Measurements from ENCODE around the gene PGK1. TPM values are rescaled to one million over a fixed set of nuclear protein-coding genes. Genes with fewer than 3 reads are reported as not detected.
"Not testable (repeated sequence)": the region's sequence is repeated elsewhere in the genome, so short reads cannot be mapped to it uniquely, and the experiment has no call there.

Gene PGK1
- total RNA-seq, 2 donors from 2014 or later: 256 to 258 TPM

- Mint-ChIP-seq H3K27ac (no peak overlapping the region), H3K4me3 (no peak overlapping the region), H3K27me3 (no peaks in the 10 kb centered on the region), H3K4me1 (peaks cover 8% of the 10 kb centered on the region), H3K36me3 (ENCODE audit: low read depth) (peaks cover 4% of the 10 kb centered on the region)
- DNase-seq: no peak
- H3K9me3 ChIP-seq (ENCODE audit: control insufficient read depth, low read length, poor library complexity, severe bottlenecking): no peaks in the 10 kb centered on the region
- peak; percentile 52 for ATAC-seq
Measured at GRCh38 chrX:78124307-78124706, 20.3 kb downstream of the PGK1 start.

DNA sequence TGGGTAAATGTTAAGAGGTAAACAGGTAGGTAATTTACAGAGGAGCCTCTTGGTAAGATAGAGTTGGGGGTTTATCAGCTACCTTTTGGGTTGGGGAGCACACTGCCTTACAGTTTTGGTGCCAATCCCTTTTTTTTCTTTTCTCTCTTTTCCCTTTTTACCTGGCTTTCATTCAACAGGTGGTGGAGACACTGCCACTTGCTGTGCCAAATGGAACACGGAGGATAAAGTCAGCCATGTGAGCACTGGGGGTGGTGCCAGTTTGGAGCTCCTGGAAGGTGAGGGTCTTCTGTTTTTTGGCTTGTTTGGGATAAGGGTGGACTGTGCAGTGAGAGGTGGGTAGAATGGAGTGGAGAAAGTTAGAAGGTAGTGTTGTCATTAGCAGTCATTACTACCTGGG, 21.1 kb downstream of the PGK1 start:
- peaks cover 8% of the 10 kb centered on the region for H3K4me1 Mint-ChIP-seq
- DNase-seq: no peak
- no peaks in the 10 kb centered on the region for H3K27me3 Mint-ChIP-seq
- H3K27ac Mint-ChIP-seq: peak overlapping the region; percentile 27
- peaks cover 4% of the 10 kb centered on the region for H3K36me3 Mint-ChIP-seq (ENCODE audit: low read depth)
- no peaks in the 10 kb centered on the region for H3K9me3 ChIP-seq (ENCODE audit: control insufficient read depth, low read length, poor library complexity, severe bottlenecking)
- no peak overlapping the region for H3K4me3 Mint-ChIP-seq
- no peak for ATAC-seq

DNA sequence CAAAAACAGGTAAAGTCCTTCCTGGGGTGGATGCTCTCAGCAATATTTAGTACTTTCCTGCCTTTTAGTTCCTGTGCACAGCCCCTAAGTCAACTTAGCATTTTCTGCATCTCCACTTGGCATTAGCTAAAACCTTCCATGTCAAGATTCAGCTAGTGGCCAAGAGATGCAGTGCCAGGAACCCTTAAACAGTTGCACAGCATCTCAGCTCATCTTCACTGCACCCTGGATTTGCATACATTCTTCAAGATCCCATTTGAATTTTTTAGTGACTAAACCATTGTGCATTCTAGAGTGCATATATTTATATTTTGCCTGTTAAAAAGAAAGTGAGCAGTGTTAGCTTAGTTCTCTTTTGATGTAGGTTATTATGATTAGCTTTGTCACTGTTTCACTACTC, 21.7 kb downstream of the PGK1 start:
- H3K27me3 Mint-ChIP-seq; H3K36me3 Mint-ChIP-seq (ENCODE audit: low read depth); H3K4me3 Mint-ChIP-seq; H3K4me1 Mint-ChIP-seq; H3K9me3 ChIP-seq (ENCODE audit: control insufficient read depth, low read length, poor library complexity, severe bottlenecking); ATAC-seq; DNase-seq: not testable (repeated sequence)
- H3K27ac Mint-ChIP-seq: peak overlapping the region; percentile 27

GRCh38 chrX:78129714-78130113, 25.7 kb downstream of the PGK1 start:
- Mint-ChIP-seq H3K4me3 (no peak overlapping the region), H3K36me3 (ENCODE audit: low read depth) (peaks cover 4% of the 10 kb centered on the region), H3K4me1 (peaks cover 6% of the 10 kb centered on the region), H3K27me3 (no peaks in the 10 kb centered on the region), H3K27ac (peak overlapping the region; percentile 69)
- ATAC-seq (no peak), DNase-seq (no peak)
- H3K9me3 ChIP-seq (ENCODE audit: control insufficient read depth, low read length, poor library complexity, severe bottlenecking): no peaks in the 10 kb centered on the region

DNA sequence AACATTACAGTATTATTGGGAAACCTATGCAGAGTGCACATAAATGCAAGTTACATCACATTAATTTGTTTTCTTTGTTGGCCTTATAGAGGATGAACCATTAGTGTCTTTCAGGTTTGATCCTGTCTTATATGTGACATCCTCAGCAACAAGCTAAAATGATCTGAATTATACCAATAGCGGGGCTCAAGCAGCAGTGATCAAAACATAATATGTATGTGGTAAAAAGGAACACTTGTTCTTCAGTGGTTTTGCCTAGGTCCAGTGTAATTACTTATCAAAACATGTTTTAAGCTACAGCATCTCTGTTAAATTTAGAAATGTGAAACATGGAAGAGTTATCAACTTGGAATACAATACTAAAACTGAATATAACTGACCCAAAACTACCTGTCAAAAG, 26.3 kb downstream of the PGK1 start:
- no peak for DNase-seq
- no peaks in the 10 kb centered on the region for H3K9me3 ChIP-seq (ENCODE audit: control insufficient read depth, low read length, poor library complexity, severe bottlenecking)
- H3K4me1 Mint-ChIP-seq: peaks cover 4% of the 10 kb centered on the region
- H3K36me3 Mint-ChIP-seq (ENCODE audit: low read depth): peaks cover 2% of the 10 kb centered on the region
- no peak overlapping the region for H3K4me3 Mint-ChIP-seq
- no peak overlapping the region for H3K27ac Mint-ChIP-seq
- ATAC-seq: no peak
- H3K27me3 Mint-ChIP-seq: no peaks in the 10 kb centered on the region

- Mint-ChIP-seq H3K27ac (no peak overlapping the region), H3K4me3 (no peak overlapping the region), H3K27me3 (no peaks in the 10 kb centered on the region), H3K36me3 (ENCODE audit: low read depth) (peaks cover 2% of the 10 kb centered on the region), H3K4me1 (peaks cover 4% of the 10 kb centered on the region)
- no peak for DNase-seq
- no peaks in the 10 kb centered on the region for H3K9me3 ChIP-seq (ENCODE audit: control insufficient read depth, low read length, poor library complexity, severe bottlenecking)
- no peak for ATAC-seq
Measured at GRCh38 chrX:78131117-78131516, 27.1 kb downstream of the PGK1 start.

DNA sequence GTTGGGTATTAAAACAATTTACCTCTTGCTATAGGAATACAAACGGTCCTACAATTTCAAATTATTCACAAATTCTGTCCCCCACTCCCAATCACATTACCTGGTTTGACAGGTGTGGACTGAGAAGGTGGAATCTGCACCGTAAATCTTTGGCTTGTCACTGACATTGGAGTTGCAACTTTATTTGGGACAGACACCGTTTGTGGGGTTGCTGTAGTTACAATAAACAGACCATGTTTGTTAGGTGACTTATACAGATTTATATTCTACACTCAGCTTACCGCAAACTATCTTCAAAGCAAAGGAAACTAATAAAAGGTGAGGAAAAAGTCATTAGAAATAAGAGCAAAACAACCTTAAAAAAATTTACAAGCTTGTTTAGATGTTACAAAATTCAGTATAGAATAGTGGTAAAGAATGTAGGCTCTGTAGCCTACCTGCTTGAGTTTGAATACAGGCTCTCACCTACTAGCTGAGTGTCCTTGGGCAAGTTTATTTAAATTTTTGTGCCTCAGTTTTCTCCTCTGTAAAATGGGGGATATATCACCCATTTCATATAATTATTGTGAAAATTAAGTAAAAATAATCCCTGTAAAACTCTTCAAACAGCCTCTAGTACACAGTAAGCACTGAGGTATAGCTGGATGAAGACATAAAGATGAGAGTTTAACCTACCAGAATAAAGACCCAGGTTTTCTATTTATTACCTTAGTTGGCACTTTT, 29.4 kb downstream of the PGK1 start:
- H3K36me3 Mint-ChIP-seq (ENCODE audit: low read depth): peaks cover 2% of the 10 kb centered on the region
- H3K27ac Mint-ChIP-seq: peak overlapping the region; percentile 57
- H3K27me3 Mint-ChIP-seq: no peaks in the 10 kb centered on the region
- peaks cover 4% of the 10 kb centered on the region for H3K4me1 Mint-ChIP-seq
- no peak for DNase-seq
- peak; percentile 52 for ATAC-seq
- H3K9me3 ChIP-seq (ENCODE audit: control insufficient read depth, low read length, poor library complexity, severe bottlenecking): no peaks in the 10 kb centered on the region
- no peak overlapping the region for H3K4me3 Mint-ChIP-seq

DNA sequence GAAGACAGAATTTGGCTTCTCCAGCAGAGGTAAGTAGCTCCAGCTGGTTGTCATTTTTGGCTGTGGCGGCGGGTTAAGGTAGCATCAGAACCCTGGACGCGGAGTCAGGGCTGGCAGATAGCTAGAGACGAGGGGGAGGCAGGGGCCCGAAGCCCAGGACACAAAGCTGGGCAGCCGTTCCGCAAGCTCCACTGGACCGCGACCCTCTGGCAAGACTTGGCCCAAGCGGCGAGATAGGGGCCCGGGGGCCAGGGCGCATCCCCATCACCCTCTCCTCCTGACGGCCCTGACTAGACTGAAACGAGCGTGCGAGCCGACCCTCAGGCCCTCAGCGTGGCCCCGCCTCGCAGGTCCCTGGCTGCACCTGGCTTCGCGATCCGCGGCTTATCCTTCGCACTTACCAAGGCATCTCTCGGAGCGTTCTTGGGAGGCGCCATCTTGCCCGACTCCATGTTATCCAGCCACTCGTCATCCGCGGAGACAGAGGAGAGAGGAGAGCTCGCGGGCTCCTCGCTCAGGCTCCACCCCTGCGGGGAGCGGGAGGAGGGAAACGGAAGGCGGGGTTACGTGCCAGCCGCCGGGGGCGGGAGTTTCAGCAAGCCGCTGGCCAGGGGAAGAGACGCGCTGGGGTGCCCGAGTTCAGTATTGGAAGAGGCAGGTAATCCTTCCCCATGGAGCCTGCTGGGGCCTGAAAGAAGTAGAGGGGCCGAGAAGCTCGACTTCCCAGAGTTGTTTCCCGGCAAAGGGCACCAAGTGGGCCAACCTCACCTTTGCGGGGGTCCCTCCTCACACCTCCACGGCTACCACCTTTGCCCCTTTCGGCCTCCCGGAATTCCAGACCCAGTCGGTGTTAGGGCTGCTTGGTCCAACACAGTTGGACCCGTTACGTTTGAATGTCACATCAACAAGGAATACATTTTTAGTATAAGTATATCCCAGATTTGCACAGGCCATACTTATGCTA, 35.4 kb downstream of the PGK1 start, which contains the start of gene TAF9B:
TSS of gene TAF9B (minus strand) at position 491 of the 964 bp plus-strand sequence. CDS start at position 452, 39 bp downstream.
- Mint-ChIP-seq H3K4me1 (peaks cover 5% of the 10 kb centered on the region), H3K4me3 (peak within 1 kb of the TSS; percentile 89), H3K27me3 (no peaks in the 10 kb centered on the region), H3K27ac (peak within 1 kb of the TSS; percentile 85), H3K36me3 (ENCODE audit: low read depth) (no peaks in the 10 kb centered on the region)
- ATAC-seq: peak; percentile 97
- H3K9me3 ChIP-seq (ENCODE audit: control insufficient read depth, low read length, poor library complexity, severe bottlenecking): no peaks in the 10 kb centered on the region
- DNase-seq: peak; percentile 66 to 74 (median 74)

GRCh38 chrX:78140206-78140605, 36.2 kb downstream of the PGK1 start:
- Mint-ChIP-seq H3K27ac (peak overlapping the region; percentile 85), H3K36me3 (ENCODE audit: low read depth) (no peaks in the 10 kb centered on the region), H3K27me3 (no peaks in the 10 kb centered on the region), H3K4me1 (peaks cover 5% of the 10 kb centered on the region), H3K4me3 (peak overlapping the region; percentile 89)
- DNase-seq: no peak
- H3K9me3 ChIP-seq (ENCODE audit: control insufficient read depth, low read length, poor library complexity, severe bottlenecking): no peaks in the 10 kb centered on the region
- no peak for ATAC-seq

DNA sequence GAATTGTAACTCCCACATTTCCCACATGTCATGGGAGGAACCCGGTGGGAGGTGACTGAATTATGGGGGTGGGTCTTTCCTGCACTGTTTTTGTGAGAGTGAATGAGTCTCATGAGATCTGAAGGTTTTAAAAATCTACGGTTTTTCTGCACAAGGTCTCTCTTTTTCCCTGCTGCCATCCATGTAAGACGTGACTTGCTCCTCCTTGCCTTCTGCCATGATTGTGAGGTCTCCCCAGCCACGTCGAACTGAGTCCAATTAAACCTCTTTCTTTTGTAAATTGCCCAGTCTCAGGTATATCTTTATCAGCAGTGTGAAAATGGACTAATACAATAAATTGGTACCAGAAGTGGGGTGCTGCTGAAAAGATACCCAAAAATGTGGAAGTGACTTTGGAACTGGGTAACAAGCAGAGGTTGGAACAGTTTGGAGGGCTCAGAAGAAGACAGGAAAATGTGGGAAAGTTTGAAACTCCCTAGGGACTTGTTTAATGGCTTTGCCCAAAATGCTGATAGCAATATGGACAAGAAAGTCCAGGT, 43.0 kb downstream of the PGK1 start:
- ATAC-seq; H3K4me3 Mint-ChIP-seq; H3K36me3 Mint-ChIP-seq (ENCODE audit: low read depth); H3K4me1 Mint-ChIP-seq; H3K27ac Mint-ChIP-seq; DNase-seq; H3K9me3 ChIP-seq (ENCODE audit: control insufficient read depth, low read length, poor library complexity, severe bottlenecking); H3K27me3 Mint-ChIP-seq: not testable (repeated sequence)

- H3K9me3 ChIP-seq (ENCODE audit: control insufficient read depth, low read length, poor library complexity, severe bottlenecking); DNase-seq; ATAC-seq; H3K36me3 Mint-ChIP-seq (ENCODE audit: low read depth); H3K27me3 Mint-ChIP-seq; H3K27ac Mint-ChIP-seq; H3K4me1 Mint-ChIP-seq: not testable (repeated sequence)
- H3K4me3 Mint-ChIP-seq: peak overlapping the region; percentile 39
Measured at GRCh38 chrX:78157373-78157772, 53.3 kb downstream of the PGK1 start.

GRCh38 chrX:78157846-78158245, 53.8 kb downstream of the PGK1 start:
- H3K36me3 Mint-ChIP-seq (ENCODE audit: low read depth); DNase-seq; ATAC-seq; H3K9me3 ChIP-seq (ENCODE audit: control insufficient read depth, low read length, poor library complexity, severe bottlenecking); H3K27me3 Mint-ChIP-seq; H3K4me1 Mint-ChIP-seq: not testable (repeated sequence)
- Mint-ChIP-seq H3K27ac (peak overlapping the region; percentile 47), H3K4me3 (peak overlapping the region; percentile 39)

- not testable (repeated sequence) for H3K27me3 Mint-ChIP-seq, H3K4me1 Mint-ChIP-seq, ATAC-seq
Measured at GRCh38 chrX:78160711-78161110, 56.7 kb downstream of the PGK1 start.

More at GRCh38 chrX:78160711-78161110, 56.7 kb downstream of the PGK1 start:
- not testable (repeated sequence) for H3K9me3 ChIP-seq (ENCODE audit: control insufficient read depth, low read length, poor library complexity, severe bottlenecking); H3K27ac Mint-ChIP-seq; H3K4me3 Mint-ChIP-seq; DNase-seq; H3K36me3 Mint-ChIP-seq (ENCODE audit: low read depth)
